K562 (cell line): Measurements from ENCODE around the gene TARBP1. TPM values are rescaled to one million over a fixed set of nuclear protein-coding genes. Genes with fewer than 3 reads are reported as not detected.

Experiments
- ATF1 ChIP-seq, 2 experiments: fragments of 450-650 bp in 1 of 2; IDR thresholded peaks; 2 replicates each; pipeline ENCODE4 v1.6.1; 2016; ENCODE audit warnings: missing compliant biosample characterization in 1 of 2, missing genetic modification characterization in 1 of 2
- CBFB ChIP-seq: sonication (generic); formaldehyde crosslinking; IDR thresholded peaks from 2 replicates; pipeline ENCODE4 v1.4.0; 2020; ENCODE audit warnings: mild to moderate bottlenecking, missing genetic modification reagents
- CC2D1A ChIP-seq: fragments of 450-650 bp; IDR thresholded peaks from 2 replicates; pipeline ENCODE4 v1.6.1; 2017; ENCODE audit warnings: mild to moderate bottlenecking
- E2F1 ChIP-seq: sonication (generic); formaldehyde crosslinking; IDR thresholded peaks from 2 replicates; pipeline ENCODE4 v1.8.1; 2023; ENCODE audit warnings: mild to moderate bottlenecking, missing genetic modification reagents, moderate library complexity
- ELF2 ChIP-seq: fragments of 250-450 bp; sonication (Bioruptor Pico); IDR thresholded peaks from 2 replicates; pipeline ENCODE4 v1.5.0; 2021; ENCODE audit warnings: mild to moderate bottlenecking
- KLF13 ChIP-seq: fragments of 450-650 bp; IDR thresholded peaks from 2 replicates; pipeline ENCODE4 v1.6.1; 2016; ENCODE audit warnings: missing genetic modification characterization, low read depth, mild to moderate bottlenecking, missing compliant biosample characterization, moderate library complexity, borderline replicate concordance
- MTF1 ChIP-seq: fragments of 250-450 bp; sonication (Bioruptor Pico); IDR thresholded peaks from 2 replicates; pipeline ENCODE4 v1.9.0; 2021; ENCODE audit warnings: moderate library complexity, mild to moderate bottlenecking, inconsistent platforms, borderline replicate concordance
- NFIX ChIP-seq: fragments of 250-450 bp; sonication (Bioruptor Pico); IDR thresholded peaks from 2 replicates; pipeline ENCODE4 v1.4.0; 2020; ENCODE audit warnings: low read depth, mild to moderate bottlenecking, moderate library complexity
- NFXL1 ChIP-seq: fragments of 450-650 bp; formaldehyde crosslinking; IDR thresholded peaks from 2 replicates; pipeline ENCODE4 v1.4.0; 2021; ENCODE audit warnings: mild to moderate bottlenecking
- NR1H2 ChIP-seq: sonication (generic); formaldehyde crosslinking; IDR thresholded peaks from 2 replicates; pipeline ENCODE4 v1.4.0; 2020; ENCODE audit warnings: mild to moderate bottlenecking, missing genetic modification reagents
- RFX7 ChIP-seq: fragments of 250-450 bp; sonication (Bioruptor Pico); IDR thresholded peaks from 2 replicates; pipeline ENCODE4 v1.5.1; 2021; ENCODE audit warnings: mild to moderate bottlenecking
- SRSF3 ChIP-seq: fragments of 200-400 bp; formaldehyde crosslinking; IDR thresholded peaks from 2 replicates; pipeline ENCODE4 v1.6.1; 2016; ENCODE audit warnings: mild to moderate bottlenecking, low read length, moderate library complexity; ENCODE audit not compliant: insufficient read depth
- U2AF1 ChIP-seq: fragments of 200-400 bp; formaldehyde crosslinking; optimal IDR thresholded peaks from 2 replicates; pipeline ENCODE3; 2017; ENCODE audit warnings: mild to moderate bottlenecking, low read depth, low read length, moderate library complexity
- ZNF384 ChIP-seq: IDR thresholded peaks from 2 replicates; pipeline ENCODE4 v1.6.1; 2012; ENCODE audit warnings: low read depth, low read length, improper control_type of control experiment
- ZNF41 ChIP-seq: fragments of 250-450 bp; sonication (Bioruptor Pico); conservative IDR thresholded peaks from 2 replicates; pipeline ENCODE4 v1.4.0; 2020; ENCODE audit warnings: mild to moderate bottlenecking
- polyA plus RNA-seq, 8 experiments: library from polyadenylated mRNA; depleted of rRNA in 4 of 8; stranded (reverse) in 5 of 8; unstranded in 3 of 8; fragments of >200 nt; fragmentation: Nextera tagmentation in 2 of 8; fragmentation: Illumina TruSeq in 1 of 8; extraction: Ambion mirVana in 2 of 8; extraction: Trizol in 1 of 8; gene quantifications; 2 replicates each; pipeline versions ENCODE4 v1.2.1 to v1.2.3, GENCODE V29; 2011 to 2014; ENCODE audit warnings: inconsistent platforms in 1 of 8, missing spikeins in 1 of 8
- total RNA-seq, 7 experiments: library from RNA; depleted of rRNA in 6 of 7; stranded (reverse); fragments of >200 nt in 6 of 7; fragmentation: Illumina TruSeq in 2 of 7; extraction: Trizol in 2 of 7; gene quantifications; 2 replicates each; pipeline versions ENCODE4 v1.2.1 to v1.2.3, GENCODE V29; 2011 to 2021; ENCODE audit warnings: low replicate concordance in 1 of 7
- TF ChIP-seq, protein P1 (sequence below), 2 experiments: fragments of 450-650 bp in 1 of 2; sonication (generic) in 1 of 2; formaldehyde crosslinking in 1 of 2; IDR thresholded peaks; 2 replicates each; pipeline versions ENCODE4 v1.7.1 to v1.9.0; 2016 to 2022; ENCODE audit warnings: inconsistent platforms in 1 of 2, mild to moderate bottlenecking in 1 of 2, missing genetic modification reagents in 1 of 2
- TF ChIP-seq, protein P2 (sequence below): IDR thresholded peaks from 2 replicates; pipeline ENCODE4 v1.6.1; 2014; ENCODE audit warnings: antibody characterized with exemption

The TARBP1 gene
- total and polyA plus RNA-seq, 9 of the 15 experiments (the other 6 are each of a cell fraction or from before 2014, with no cell fraction given), result 8.8 to 48.0 (median 22.9) TPM

- TF ChIP-seq, protein P1, sequence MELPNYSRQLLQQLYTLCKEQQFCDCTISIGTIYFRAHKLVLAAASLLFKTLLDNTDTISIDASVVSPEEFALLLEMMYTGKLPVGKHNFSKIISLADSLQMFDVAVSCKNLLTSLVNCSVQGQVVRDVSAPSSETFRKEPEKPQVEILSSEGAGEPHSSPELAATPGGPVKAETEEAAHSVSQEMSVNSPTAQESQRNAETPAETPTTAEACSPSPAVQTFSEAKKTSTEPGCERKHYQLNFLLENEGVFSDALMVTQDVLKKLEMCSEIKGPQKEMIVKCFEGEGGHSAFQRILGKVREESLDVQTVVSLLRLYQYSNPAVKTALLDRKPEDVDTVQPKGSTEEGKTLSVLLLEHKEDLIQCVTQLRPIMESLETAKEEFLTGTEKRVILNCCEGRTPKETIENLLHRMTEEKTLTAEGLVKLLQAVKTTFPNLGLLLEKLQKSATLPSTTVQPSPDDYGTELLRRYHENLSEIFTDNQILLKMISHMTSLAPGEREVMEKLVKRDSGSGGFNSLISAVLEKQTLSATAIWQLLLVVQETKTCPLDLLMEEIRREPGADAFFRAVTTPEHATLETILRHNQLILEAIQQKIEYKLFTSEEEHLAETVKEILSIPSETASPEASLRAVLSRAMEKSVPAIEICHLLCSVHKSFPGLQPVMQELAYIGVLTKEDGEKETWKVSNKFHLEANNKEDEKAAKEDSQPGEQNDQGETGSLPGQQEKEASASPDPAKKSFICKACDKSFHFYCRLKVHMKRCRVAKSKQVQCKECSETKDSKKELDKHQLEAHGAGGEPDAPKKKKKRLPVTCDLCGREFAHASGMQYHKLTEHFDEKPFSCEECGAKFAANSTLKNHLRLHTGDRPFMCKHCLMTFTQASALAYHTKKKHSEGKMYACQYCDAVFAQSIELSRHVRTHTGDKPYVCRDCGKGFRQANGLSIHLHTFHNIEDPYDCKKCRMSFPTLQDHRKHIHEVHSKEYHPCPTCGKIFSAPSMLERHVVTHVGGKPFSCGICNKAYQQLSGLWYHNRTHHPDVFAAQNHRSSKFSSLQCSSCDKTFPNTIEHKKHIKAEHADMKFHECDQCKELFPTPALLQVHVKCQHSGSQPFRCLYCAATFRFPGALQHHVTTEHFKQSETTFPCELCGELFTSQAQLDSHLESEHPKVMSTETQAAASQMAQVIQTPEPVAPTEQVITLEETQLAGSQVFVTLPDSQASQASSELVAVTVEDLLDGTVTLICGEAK (IDR thresholded peaks at IDR 0.05), result no peak
- TF ChIP-seq, protein P1 (CRISPR knock-in tag; IDR thresholded peaks at IDR 0.05), result no peak
- TF ChIP-seq NFXL1 (CRISPR knock-in tag) (no peak), NFIX (CRISPR knock-in tag) (no peak), ZNF41 (CRISPR knock-in tag) (no peak), CC2D1A (no peak), RFX7 (no peak), KLF13 (tag) (no peak), MTF1 (CRISPR knock-in tag) (no peak), E2F1 (CRISPR knock-in tag) (no peak), CBFB (no peak), ELF2 (CRISPR knock-in tag) (no peak), SRSF3 (no peak), ATF1 (CRISPR knock-in tag; IDR thresholded peaks at IDR 0.05) (no peak), ATF1 (tag; IDR thresholded peaks at IDR 0.05) (peak; percentile 44), ZNF384 (no peak), U2AF1 (no peak), NR1H2 (CRISPR knock-in tag) (no peak)
- TF ChIP-seq, protein P2, sequence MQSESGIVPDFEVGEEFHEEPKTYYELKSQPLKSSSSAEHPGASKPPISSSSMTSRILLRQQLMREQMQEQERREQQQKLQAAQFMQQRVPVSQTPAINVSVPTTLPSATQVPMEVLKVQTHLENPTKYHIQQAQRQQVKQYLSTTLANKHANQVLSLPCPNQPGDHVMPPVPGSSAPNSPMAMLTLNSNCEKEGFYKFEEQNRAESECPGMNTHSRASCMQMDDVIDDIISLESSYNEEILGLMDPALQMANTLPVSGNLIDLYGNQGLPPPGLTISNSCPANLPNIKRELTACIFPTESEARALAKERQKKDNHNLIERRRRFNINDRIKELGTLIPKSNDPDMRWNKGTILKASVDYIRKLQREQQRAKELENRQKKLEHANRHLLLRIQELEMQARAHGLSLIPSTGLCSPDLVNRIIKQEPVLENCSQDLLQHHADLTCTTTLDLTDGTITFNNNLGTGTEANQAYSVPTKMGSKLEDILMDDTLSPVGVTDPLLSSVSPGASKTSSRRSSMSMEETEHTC, result no peak
These were observed 106.8 kb downstream of the TARBP1 start (continued) for GRCh38 chr1:234372011-234372757.
